ENCODE measurements around the gene GRM2.

GRM2 gene

GRCh38 chr3:51686512-51687215 lies 20.2 kb upstream of the GRM2 start:
- no peak overlapping the region; the same call in 1 of the 2 replicates for H3K4me3 ChIP-seq (ENCODE audit: low read length)
- TF ChIP-seq ZNF274 (IDR thresholded peaks at IDR 0.05; ENCODE audit: low read depth, low read length), result no peak

GRCh38 chr3:51687431-51688205 lies 19.2 kb upstream of the GRM2 start:
- no peak overlapping the region for H3K4me3 ChIP-seq (ENCODE audit: low read length)
- TF ChIP-seq ZNF274 (IDR thresholded peaks at IDR 0.05; ENCODE audit: low read depth, low read length), result no peak

- H3K4me3 ChIP-seq (ENCODE audit: low read length), result no peak overlapping the region
- no peak for TF ChIP-seq ZNF274 (IDR thresholded peaks at IDR 0.05; ENCODE audit: low read depth, low read length)
Measured at GRCh38 chr3:51688206-51688600, 18.7 kb upstream of the GRM2 start.

- no peak overlapping the region for H3K4me3 ChIP-seq (ENCODE audit: low read length)
- no peak for TF ChIP-seq ZNF274 (IDR thresholded peaks at IDR 0.05; ENCODE audit: low read depth, low read length)
Measured at GRCh38 chr3:51691021-51691420, 15.8 kb upstream of the GRM2 start.

GRCh38 chr3:51691949-51692348 lies 14.9 kb upstream of the GRM2 start:
- no peak overlapping the region for H3K4me3 ChIP-seq (ENCODE audit: low read length)
- TF ChIP-seq ZNF274 (IDR thresholded peaks at IDR 0.05; ENCODE audit: low read depth, low read length), result no peak

GRCh38 chr3:51692980-51693395 lies 13.9 kb upstream of the GRM2 start:
- H3K4me3 ChIP-seq (ENCODE audit: low read length), result no peak overlapping the region
- no peak for TF ChIP-seq ZNF274 (IDR thresholded peaks at IDR 0.05; ENCODE audit: low read depth, low read length)

- H3K4me3 ChIP-seq (ENCODE audit: low read length), result no peak overlapping the region
- no peak for TF ChIP-seq ZNF274 (IDR thresholded peaks at IDR 0.05; ENCODE audit: low read depth, low read length)
Measured at GRCh38 chr3:51696954-51697353, 9.9 kb upstream of the GRM2 start.

- no peak for TF ChIP-seq ZNF274 (IDR thresholded peaks at IDR 0.05; ENCODE audit: low read depth, low read length)
Measured at GRCh38 chr3:51698209-51698608, 8.7 kb upstream of the GRM2 start.

GRCh38 chr3:51700403-51700802 lies 6.5 kb upstream of the GRM2 start:
- H3K4me3 ChIP-seq (ENCODE audit: low read length), result no peak overlapping the region
- no peak for TF ChIP-seq ZNF274 (IDR thresholded peaks at IDR 0.05; ENCODE audit: low read depth, low read length)

More at GRCh38 chr3:51698209-51698608, 8.7 kb upstream of the GRM2 start:
- H3K4me3 ChIP-seq (ENCODE audit: low read length), result no peak overlapping the region

GRCh38 chr3:51702156-51702555 lies 4.7 kb upstream of the GRM2 start:
- no peak overlapping the region for H3K4me3 ChIP-seq (ENCODE audit: low read length)
- TF ChIP-seq ZNF274 (IDR thresholded peaks at IDR 0.05; ENCODE audit: low read depth, low read length), result no peak

GRCh38 chr3:51703068-51703760 lies 3.7 kb upstream of the GRM2 start:
- TF ChIP-seq ZNF274 (IDR thresholded peaks at IDR 0.05; ENCODE audit: low read depth, low read length), result no peak
- no peak overlapping the region for H3K4me3 ChIP-seq (ENCODE audit: low read length)

- no peak overlapping the region for H3K4me3 ChIP-seq (ENCODE audit: low read length)
- TF ChIP-seq ZNF274 (IDR thresholded peaks at IDR 0.05; ENCODE audit: low read depth, low read length), result no peak
Measured at GRCh38 chr3:51703761-51704510, 2.9 kb upstream of the GRM2 start.

GRCh38 chr3:51704511-51704950 lies 2.3 kb upstream of the GRM2 start:
- H3K4me3 ChIP-seq (ENCODE audit: low read length), result no peak overlapping the region
- TF ChIP-seq ZNF274 (IDR thresholded peaks at IDR 0.05; ENCODE audit: low read depth, low read length), result no peak

All from GM08714 (cell line).